IPS-15b (cell line): ENCODE measurements around the gene FGF7.
"Not testable (repeated sequence)": the region's sequence is repeated elsewhere in the genome, so short reads cannot be mapped to it uniquely, and the experiment has no call there.

Experiments
- H3K27me3 ChIP-seq: one replicate; pipeline ENCODE4 v1.6.1; 2013; ENCODE audit warnings: low read length; ENCODE audit not compliant: control insufficient read depth, insufficient read depth
- H3K36me3 ChIP-seq: one replicate; pipeline ENCODE4 v1.6.1; 2013; ENCODE audit warnings: low read length; ENCODE audit not compliant: control insufficient read depth, insufficient read depth
- H3K4me1 ChIP-seq: one replicate; pipeline ENCODE4 v1.6.1; 2013; ENCODE audit warnings: mild to moderate bottlenecking, low read length; ENCODE audit not compliant: control insufficient read depth, insufficient read depth
- H3K4me3 ChIP-seq: one replicate; pipeline ENCODE4 v1.5.1; 2013; ENCODE audit warnings: low read depth, low read length
- H3K9ac ChIP-seq: one replicate; pipeline ENCODE4 v1.6.1; 2013; ENCODE audit warnings: low read depth, mild to moderate bottlenecking, low read length
- H3K9me3 ChIP-seq: one replicate; pipeline ENCODE4 v1.6.1; 2013; ENCODE audit warnings: mild to moderate bottlenecking, low read length; ENCODE audit not compliant: control insufficient read depth, insufficient read depth

Gene FGF7

DNA sequence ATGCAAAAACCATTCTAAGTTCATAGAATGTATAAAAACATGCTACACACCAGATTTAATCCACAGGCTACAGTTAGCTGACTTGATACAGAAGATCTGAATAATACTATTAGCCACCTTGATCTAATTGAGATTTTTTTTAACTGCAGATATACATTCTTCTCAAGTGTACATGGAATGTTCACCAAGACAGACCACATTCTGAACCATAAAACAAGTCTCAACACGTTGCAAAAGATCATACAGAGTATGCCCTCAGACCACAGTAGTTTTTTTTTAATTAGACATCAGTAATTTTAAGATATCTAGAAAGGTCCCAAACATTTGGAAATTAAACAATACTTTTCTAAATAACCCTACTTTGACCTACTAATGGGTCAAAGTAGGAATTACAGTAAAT, 83.3 kb downstream of the FGF7 start:
- Histone ChIP-seq H3K4me3 (no peak overlapping the region), H3K36me3 (no peaks in the 10 kb centered on the region), H3K27me3 (no peaks in the 10 kb centered on the region), H3K9me3 (peaks cover 11% of the 10 kb centered on the region), H3K4me1 (no peaks in the 10 kb centered on the region), H3K9ac (no peak overlapping the region)

DNA sequence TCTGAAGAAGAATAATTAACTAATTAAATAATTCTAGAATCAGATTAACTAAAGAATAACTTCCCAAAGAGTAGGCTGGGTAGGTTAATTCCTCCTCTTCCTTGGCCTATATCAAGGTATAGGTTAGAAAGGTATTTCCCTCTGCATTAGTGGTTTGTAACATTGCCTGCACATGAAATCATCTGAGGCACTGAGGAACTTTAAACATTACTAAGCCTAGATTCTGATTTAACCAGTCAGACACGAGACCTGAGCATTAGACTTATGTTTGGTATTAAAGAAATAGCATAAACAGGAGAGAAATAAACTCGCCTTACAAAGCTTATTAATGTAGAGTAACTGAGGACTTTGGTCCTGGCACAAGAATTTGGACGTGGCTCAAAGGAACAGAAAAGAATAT, 84.2 kb downstream of the FGF7 start:
- Histone ChIP-seq H3K9me3 (peaks cover 2% of the 10 kb centered on the region), H3K4me3 (no peak overlapping the region), H3K36me3 (no peaks in the 10 kb centered on the region), H3K4me1 (no peaks in the 10 kb centered on the region), H3K27me3 (no peaks in the 10 kb centered on the region), H3K9ac (no peak overlapping the region)

DNA sequence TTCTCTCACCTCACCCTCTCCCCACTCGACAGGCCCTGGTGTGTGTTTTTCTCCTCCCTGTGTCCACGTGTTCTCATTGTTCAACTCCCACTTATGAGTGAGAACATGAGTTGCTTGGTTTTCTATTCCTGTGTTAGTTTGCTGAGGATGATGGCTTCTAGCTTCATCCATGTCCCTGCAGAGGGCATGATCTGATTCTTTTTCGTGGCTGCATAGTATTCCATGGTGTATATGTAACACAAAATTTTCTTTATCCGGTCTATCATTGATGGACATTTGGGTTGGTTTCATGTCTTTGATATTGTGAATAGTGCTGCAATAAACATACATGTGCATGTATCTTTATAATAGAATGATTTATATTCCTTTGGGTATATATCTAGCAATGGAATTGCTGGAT, 89.7 kb downstream of the FGF7 start:
- not testable (repeated sequence) for H3K9ac ChIP-seq, H3K36me3 ChIP-seq, H3K27me3 ChIP-seq, H3K9me3 ChIP-seq, H3K4me3 ChIP-seq, H3K4me1 ChIP-seq

DNA sequence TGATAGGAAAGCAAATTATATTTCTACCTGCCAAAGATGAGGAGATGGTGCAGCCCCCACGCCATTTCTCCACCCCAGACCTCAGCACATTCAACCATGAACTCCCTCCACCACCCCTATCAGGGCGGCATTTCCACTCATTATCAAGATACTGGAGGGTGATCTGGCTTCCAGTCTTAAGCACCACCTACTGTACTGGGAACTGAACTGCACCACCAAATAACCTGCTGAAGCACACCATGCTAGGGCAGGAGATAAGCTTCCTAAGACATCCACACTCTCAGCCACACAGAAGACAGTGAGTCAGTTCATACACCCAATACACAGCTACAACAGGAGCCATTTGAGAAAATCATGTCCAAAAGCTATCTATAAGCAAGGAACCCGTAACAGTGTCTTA, 98.8 kb downstream of the FGF7 start:
- H3K27me3 ChIP-seq, result no peaks in the 10 kb centered on the region
- no peaks in the 10 kb centered on the region for H3K4me1 ChIP-seq
- H3K9ac ChIP-seq, result no peak overlapping the region
- no peaks in the 10 kb centered on the region for H3K9me3 ChIP-seq
- H3K4me3 ChIP-seq, result no peak overlapping the region
- no peaks in the 10 kb centered on the region for H3K36me3 ChIP-seq

DNA sequence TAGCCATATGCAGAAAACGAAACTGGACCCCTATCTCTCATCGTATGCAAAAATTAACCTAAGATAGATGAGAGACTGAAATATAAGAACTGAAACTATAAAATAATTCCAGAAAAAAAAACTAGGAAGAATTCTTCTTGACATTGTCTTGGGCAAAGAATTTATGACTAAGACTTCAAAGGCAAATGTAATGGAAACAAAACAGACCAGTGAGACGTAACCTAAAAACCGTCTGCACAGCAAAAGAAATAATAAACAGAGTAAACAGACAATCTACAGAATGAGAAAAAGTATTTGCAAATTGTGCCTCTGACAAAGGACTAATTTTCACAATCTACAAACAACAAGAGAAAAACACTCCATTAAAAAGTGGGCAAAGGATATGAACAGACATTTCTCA, 105.2 kb downstream of the FGF7 start:
- Histone ChIP-seq H3K4me3 (no peak overlapping the region), H3K4me1 (no peaks in the 10 kb centered on the region), H3K9ac (no peak overlapping the region), H3K9me3 (no peaks in the 10 kb centered on the region), H3K36me3 (no peaks in the 10 kb centered on the region), H3K27me3 (no peaks in the 10 kb centered on the region)

DNA sequence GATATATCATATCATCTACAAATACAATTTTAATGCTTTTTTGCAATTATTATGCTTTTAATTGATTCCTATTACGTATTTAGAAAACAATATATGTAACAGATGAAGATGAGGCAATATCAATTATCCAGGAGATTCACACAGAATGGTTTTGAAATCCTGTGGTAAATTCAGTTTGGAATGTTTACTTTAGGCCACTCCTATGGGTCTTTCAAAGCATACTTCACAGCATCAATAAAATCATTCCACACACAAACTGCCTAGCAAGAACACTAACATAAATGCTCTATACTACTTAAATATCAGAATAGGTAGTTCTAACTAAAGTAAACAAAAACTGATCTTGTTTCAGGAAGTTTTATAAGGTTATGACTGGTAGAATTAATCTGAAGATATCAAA, 107.0 kb downstream of the FGF7 start:
- H3K27me3 ChIP-seq, result no peaks in the 10 kb centered on the region
- no peak overlapping the region for H3K4me3 ChIP-seq
- no peak overlapping the region for H3K9ac ChIP-seq
- no peaks in the 10 kb centered on the region for H3K36me3 ChIP-seq
- H3K4me1 ChIP-seq, result no peaks in the 10 kb centered on the region
- H3K9me3 ChIP-seq, result no peaks in the 10 kb centered on the region
